ENCODE results near the gene SCYGR6. TPM values are rescaled to one million over a fixed set of nuclear protein-coding genes. Genes with fewer than 3 reads are reported as not detected.

Gene SCYGR6
- total RNA-seq, 1 experiment from 2014 or later, result not detected

GRCh38 chr2:227713291-227713690 is 11.3 kb downstream of the SCYGR6 start:
- DNase-seq (ENCODE audit: low spot score), result no peak

GRCh38 chr2:227710986-227711385 is 13.6 kb downstream of the SCYGR6 start:
- DNase-seq (ENCODE audit: low spot score), result no peak

DNA sequence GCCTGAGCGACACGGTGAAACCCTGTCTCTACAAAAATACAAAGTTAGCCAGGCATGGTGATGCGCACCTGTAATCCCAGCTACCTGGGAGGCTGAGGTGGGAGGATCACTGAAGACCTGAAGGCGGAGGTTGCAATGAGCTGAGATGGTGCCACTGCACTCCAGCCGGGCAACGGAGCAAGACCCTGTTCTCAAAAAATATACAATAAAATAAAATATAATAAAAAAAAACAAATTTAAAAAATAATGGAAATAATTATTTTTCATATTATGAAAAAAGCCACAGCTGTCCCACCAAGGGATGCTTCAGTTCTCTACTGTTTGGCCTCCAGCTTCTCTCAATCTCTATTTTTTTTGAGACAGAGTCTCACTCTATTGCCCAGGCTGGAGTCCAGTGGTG is 17.2 kb downstream of the SCYGR6 start:
- no peak for DNase-seq (ENCODE audit: low spot score)

DNA sequence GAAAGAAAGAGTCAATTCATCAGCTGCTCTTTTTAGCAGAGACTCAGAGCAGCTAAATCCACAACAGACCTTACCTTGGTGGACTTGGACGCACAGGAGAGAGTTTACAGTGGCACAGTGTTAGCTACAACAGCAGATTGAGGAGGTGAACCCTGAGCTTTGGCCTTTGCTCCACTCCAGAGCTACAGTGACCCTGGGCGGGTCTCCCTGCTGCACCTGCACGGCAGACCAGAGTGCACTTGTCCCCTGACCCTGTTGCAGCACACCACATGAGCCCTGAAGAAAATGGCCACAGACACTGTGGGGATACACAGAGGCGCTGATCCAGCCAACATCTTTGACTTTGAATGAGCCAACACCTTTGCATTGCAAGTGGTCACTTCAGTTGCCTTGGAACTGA is 17.7 kb downstream of the SCYGR6 start:
- DNase-seq (ENCODE audit: low spot score), result no peak

DNA sequence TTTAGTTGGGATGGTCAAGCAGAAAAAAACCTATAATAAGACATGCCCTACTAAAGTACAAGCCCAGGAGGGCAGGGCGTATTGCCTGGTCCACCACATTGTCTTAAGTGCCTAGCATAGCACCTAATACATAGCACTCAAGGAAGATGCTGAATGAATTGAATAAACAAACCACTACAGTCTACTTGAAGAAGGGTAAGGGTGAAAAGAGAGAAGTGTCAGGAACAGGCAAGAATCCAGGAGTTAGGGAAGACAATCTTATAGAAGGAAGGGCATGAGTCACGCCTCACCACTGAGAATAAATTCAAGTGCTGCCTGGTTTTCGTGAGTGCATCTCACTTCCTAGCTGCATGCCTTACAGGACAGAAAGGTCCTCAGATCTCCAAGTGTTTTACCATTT is 20.6 kb downstream of the SCYGR6 start:
- DNase-seq (ENCODE audit: low spot score), result peak; percentile 53

DNA sequence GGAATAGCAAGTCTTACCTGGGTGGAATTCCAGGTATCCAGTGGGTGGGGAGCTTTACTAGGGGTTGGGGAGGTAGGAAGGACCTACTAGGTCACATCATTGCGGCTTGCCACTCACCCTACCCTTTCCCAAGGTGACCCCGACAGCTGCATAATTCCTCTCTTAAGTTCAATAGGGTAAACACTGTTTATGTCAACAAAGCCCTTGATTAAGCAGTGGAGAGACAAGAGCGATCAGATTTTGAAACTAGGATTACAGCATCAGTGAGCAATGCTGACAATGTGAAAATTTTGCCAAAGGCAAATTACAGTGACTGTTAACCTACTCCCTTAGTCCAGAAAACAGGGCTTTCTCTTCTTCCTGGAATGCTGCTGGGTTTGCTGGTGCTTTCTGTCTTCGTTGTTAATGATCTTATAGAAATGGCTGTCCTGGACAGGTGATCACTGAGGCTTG is 21.3 kb downstream of the SCYGR6 start:
- peak; percentile 53 for DNase-seq (ENCODE audit: low spot score)

GRCh38 chr2:227701556-227701955 is 23.0 kb downstream of the SCYGR6 start:
- no peak for DNase-seq (ENCODE audit: low spot score)

GRCh38 chr2:227696990-227697679 is 27.4 kb downstream of the SCYGR6 start:
- no peak for DNase-seq (ENCODE audit: low spot score)

DNA sequence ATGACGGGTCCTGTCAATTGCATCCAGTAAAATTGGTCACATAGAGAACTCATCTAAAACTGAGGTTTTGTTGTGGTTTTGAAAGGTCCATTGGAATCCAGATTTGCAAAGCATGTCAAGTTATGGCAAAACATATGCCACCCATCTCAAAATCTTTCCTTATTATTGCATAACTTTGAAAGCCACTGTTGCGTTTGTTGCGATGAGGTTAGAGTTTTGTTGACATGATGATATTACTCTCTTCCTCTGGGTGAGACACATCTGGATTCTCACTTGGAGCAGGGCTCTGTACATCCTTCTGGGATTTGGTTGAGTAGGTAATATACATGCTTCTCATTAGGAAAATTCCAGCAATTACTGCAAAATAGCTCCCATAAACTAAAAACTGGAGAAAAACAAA is 37.4 kb downstream of the SCYGR6 start:
- no peak for DNase-seq (ENCODE audit: low spot score)

DNA sequence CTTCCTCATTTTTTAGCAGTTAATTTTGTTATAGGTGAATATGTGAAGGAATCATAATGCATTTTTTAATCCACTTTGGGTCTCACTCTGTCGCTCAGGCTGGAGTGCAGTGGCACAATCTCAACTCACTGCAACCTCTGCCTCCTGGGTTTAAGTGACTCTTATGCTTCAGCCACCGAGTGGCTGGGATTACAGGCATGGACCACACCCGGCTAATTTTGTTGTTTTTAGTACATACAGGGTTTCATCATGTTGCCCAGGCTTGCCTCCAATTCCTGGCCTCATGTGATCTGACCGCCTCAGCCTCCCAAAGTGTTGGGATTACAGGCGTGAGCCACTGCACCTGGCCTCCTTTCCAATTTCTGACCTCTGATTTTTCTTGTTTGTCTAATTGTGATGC is 40.3 kb downstream of the SCYGR6 start:
- no peak for DNase-seq (ENCODE audit: low spot score)

DNA sequence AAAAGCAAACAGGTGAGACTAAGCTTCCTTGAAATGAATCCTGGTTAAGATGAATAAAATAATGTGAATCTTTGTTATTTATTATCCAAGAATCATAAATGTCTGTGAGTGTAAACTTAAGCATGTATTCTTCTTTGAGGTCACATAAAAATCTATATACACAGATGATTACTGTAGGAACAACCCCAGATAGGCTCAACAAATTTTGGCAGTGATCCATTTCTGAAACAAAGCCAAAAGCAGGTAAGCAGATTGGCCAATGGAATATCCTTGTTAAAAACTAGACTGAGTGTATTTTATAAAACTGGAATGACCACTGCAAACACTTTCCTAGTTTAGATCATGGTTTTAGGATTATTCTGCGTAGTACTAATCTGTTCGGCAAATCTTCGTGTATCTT is 46.6 kb downstream of the SCYGR6 start:
- DNase-seq (ENCODE audit: low spot score), result no peak

DNA sequence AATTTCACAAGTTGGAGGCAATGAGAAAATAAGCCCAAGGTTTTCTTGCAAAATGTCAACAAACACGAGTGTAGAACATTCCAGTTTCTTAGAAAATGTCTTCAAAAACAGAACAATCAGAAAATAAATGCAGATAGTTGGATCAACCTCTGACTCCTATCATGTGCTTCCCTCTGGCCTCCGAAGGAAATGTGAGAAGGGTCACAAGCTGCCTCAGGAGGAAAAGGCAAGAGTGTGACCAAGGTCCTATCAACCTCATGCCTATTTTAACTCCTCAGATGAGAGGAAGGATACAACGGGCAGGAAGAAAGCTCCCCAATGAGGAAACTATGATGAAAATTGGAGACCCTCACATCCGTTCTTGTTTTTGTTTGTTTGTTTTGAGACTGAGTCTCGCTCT is 50.1 kb downstream of the SCYGR6 start:
- DNase-seq (ENCODE audit: low spot score), result no peak

Other genes starting within 250 kb of the SCYGR6 start
- not detected in 2 replicates for gene SCYGR2, start 125.9 kb downstream of the SCYGR6 start, total RNA-seq (2014; rRNA removed; shearing (Covaris generic))
- gene SCYGR3, start 109.9 kb downstream of the SCYGR6 start, total RNA-seq (2014; rRNA removed; shearing (Covaris generic)), result not detected in 2 replicates
- gene SCYGR4, start 107.3 kb downstream of the SCYGR6 start, total RNA-seq (2014; rRNA removed; shearing (Covaris generic)), result not detected in 2 replicates
- not detected in 2 replicates for gene SCYGR5, start 58.0 kb downstream of the SCYGR6 start, total RNA-seq (2014; rRNA removed; shearing (Covaris generic))
- 0.27 and 0.51 TPM in 2 replicates for gene SLC19A3, start 6.7 kb downstream of the SCYGR6 start, total RNA-seq (2014; rRNA removed; shearing (Covaris generic))
- gene SCYGR7, start 3.6 kb upstream of the SCYGR6 start, total RNA-seq (2014; rRNA removed; shearing (Covaris generic)), result not detected in 2 replicates
- not detected in 2 replicates for gene SCYGR8, start 21.1 kb upstream of the SCYGR6 start, total RNA-seq (2014; rRNA removed; shearing (Covaris generic))
- not detected in 2 replicates for gene CCL20, start 89.1 kb upstream of the SCYGR6 start, total RNA-seq (2014; rRNA removed; shearing (Covaris generic))
- not detected in 2 replicates for gene DAW1, start 146.9 kb upstream of the SCYGR6 start, total RNA-seq (2014; rRNA removed; shearing (Covaris generic))

Measured in H4 (cell line).